Uterus (tissue), 4 donors: ENCODE results near the gene TXNDC15. TPM values are rescaled to one million over a fixed set of nuclear protein-coding genes. Genes with fewer than 3 reads are reported as not detected.

Source experiments
- DNase-seq, 2 donors: peaks; one replicate each; pipeline ENCODE4 v3.0.0-alpha.2; 2019 to 2020
- H3K27ac ChIP-seq, 2 donors: fragments of 200-600 bp; sonication (generic); 1 replicate in 1 of 2; 2 replicates in 1 of 2; pipeline ENCODE4 v1.5.1; 2016 to 2018
- H3K27me3 ChIP-seq, 2 donors: fragments of 200-600 bp; sonication (generic); one replicate each; pipeline ENCODE4 v1.5.1; 2018 to 2019; ENCODE audit warnings: control low read depth in 1 of 2
- H3K36me3 ChIP-seq, 2 donors: fragments of 200-600 bp; sonication (generic); one replicate each; pipeline ENCODE4 v1.5.1; 2019; ENCODE audit warnings: control low read depth in 1 of 2
- H3K4me1 ChIP-seq, 2 donors: fragments of 200-600 bp; sonication (generic); one replicate each; pipeline ENCODE4 v1.5.1; 2018 to 2019; ENCODE audit warnings: control low read depth in 1 of 2
- H3K4me3 ChIP-seq, 2 donors: fragments of 200-600 bp; sonication (generic); 1 replicate in 1 of 2; 2 replicates in 1 of 2; pipeline ENCODE4 v1.5.1; 2018 to 2019; ENCODE audit warnings: mild to moderate bottlenecking in 1 of 2
- H3K9me3 ChIP-seq, 2 donors: fragments of 200-600 bp; sonication (generic); one replicate each; pipeline ENCODE4 v1.5.1; 2019; ENCODE audit warnings: control low read depth in 1 of 2
- CTCF ChIP-seq, 4 experiments: fragments of 200-600 bp in 2 of 4; fragments of 450-650 bp in 2 of 4; sonication (generic) in 2 of 4; IDR thresholded peaks; one replicate each; pipeline ENCODE4 v1.5.1; 2016 to 2019; ENCODE audit warnings: antibody characterized with exemption in 4 of 4, mild to moderate bottlenecking in 2 of 4, moderate library complexity in 1 of 4
- POLR2A ChIP-seq, 2 donors: fragments of 450-650 bp; IDR thresholded peaks; one replicate each; pipeline ENCODE4 v1.6.1; 2016; ENCODE audit warnings: antibody characterized with exemption in 2 of 2, mild to moderate bottlenecking in 1 of 2, moderate library complexity in 1 of 2
- intact Hi-C: fragments of 100-400 bp; cut with DNase I; formaldehyde crosslinking; loops from one replicate; pipeline ENCODE4 v1.15.1; 2023; ENCODE audit warnings: low total_unique reads
- total RNA-seq, 4 donors: library from RNA; depleted of rRNA in 3 of 4; stranded (reverse); fragments of >200 nt in 3 of 4; gene quantifications; one replicate each; pipeline versions ENCODE4 v1.1.0 to v1.2.4, GENCODE V29; 2014 to 2023
- donor health status: DM: yes; HTN: yes; CAD: no.

TXNDC15 gene
- total RNA-seq, 4 donors from 2014 or later: 53.5 to 175 (median 113) TPM

- no peaks in the 10 kb centered on the region for H3K27me3 ChIP-seq
- no peaks in the 10 kb centered on the region for H3K36me3 ChIP-seq
- no peaks in the 10 kb centered on the region for H3K4me1 ChIP-seq
- H3K9me3 ChIP-seq: no peaks in the 10 kb centered on the region
- intact Hi-C loops: no loop called here
- TF ChIP-seq POLR2A (IDR thresholded peaks at IDR 0.05): no peak
- no peak for TF ChIP-seq CTCF (IDR thresholded peaks at IDR 0.05)
- DNase-seq: no peak
- no peak overlapping the region for H3K4me3 ChIP-seq
- H3K27ac ChIP-seq: no peak overlapping the region
These were observed 18.1 kb downstream of the TXNDC15 start for GRCh38 chr5:134892282-134892681.

GRCh38 chr5:134892926-134893325 is 18.8 kb downstream of the TXNDC15 start:
- Histone ChIP-seq H3K9me3 (no peaks in the 10 kb centered on the region), H3K27ac (no peak overlapping the region), H3K4me3 (no peak overlapping the region), H3K27me3 (no peaks in the 10 kb centered on the region), H3K4me1 (no peaks in the 10 kb centered on the region), H3K36me3 (no peaks in the 10 kb centered on the region)
- intact Hi-C loops: no loop called here
- DNase-seq: no peak
- TF ChIP-seq POLR2A (IDR thresholded peaks at IDR 0.05) (no peak), CTCF (IDR thresholded peaks at IDR 0.05) (no peak)

GRCh38 chr5:134893748-134894505 is 19.8 kb downstream of the TXNDC15 start:
- intact Hi-C loops: no loop called here
- no peaks in the 10 kb centered on the region for H3K4me1 ChIP-seq
- TF ChIP-seq POLR2A (IDR thresholded peaks at IDR 0.05): no peak
- TF ChIP-seq CTCF (IDR thresholded peaks at IDR 0.05): no peak
- no peaks in the 10 kb centered on the region for H3K9me3 ChIP-seq
- DNase-seq: no peak
- no peaks in the 10 kb centered on the region for H3K36me3 ChIP-seq
- H3K27me3 ChIP-seq: no peaks in the 10 kb centered on the region
- no peak overlapping the region for H3K4me3 ChIP-seq
- no peak overlapping the region for H3K27ac ChIP-seq

GRCh38 chr5:134902071-134902801 is 28.1 kb downstream of the TXNDC15 start:
- Histone ChIP-seq H3K27ac (no peak overlapping the region), H3K36me3 (no peaks in the 10 kb centered on the region), H3K4me3 (no peak overlapping the region), H3K9me3 (no peaks in the 10 kb centered on the region), H3K4me1 (no peaks in the 10 kb centered on the region), H3K27me3 (no peaks in the 10 kb centered on the region)
- TF ChIP-seq POLR2A (IDR thresholded peaks at IDR 0.05) (no peak), CTCF (IDR thresholded peaks at IDR 0.05) (no peak)
- intact Hi-C loops: no loop called here
- DNase-seq: no peak

GRCh38 chr5:134904610-134905245 is 30.6 kb downstream of the TXNDC15 start, which contains the start of gene PCBD2:
Gene PCBD2, plus strand, starts transcription at chr5:134905131. Its CDS starts 9 bp downstream, at chr5:134905140.
- no peaks in the 10 kb centered on the region for H3K36me3 ChIP-seq
- no peaks in the 10 kb centered on the region for H3K27me3 ChIP-seq
- intact Hi-C loops: no loop called here
- peak; percentile 82 to 89 for DNase-seq
- TF ChIP-seq CTCF (IDR thresholded peaks at IDR 0.05) (peak; percentile 76 to 97 (median 93)), POLR2A (IDR thresholded peaks at IDR 0.05) (peak; percentile 26 to 52)
- peak within 1 kb of the TSS; percentile 95 to 100 for H3K27ac ChIP-seq
- H3K4me1 ChIP-seq: no peaks in the 10 kb centered on the region
- H3K4me3 ChIP-seq: peak within 1 kb of the TSS; percentile 49 to 96
- no peaks in the 10 kb centered on the region for H3K9me3 ChIP-seq
